Stimulated activated effector memory CD8-positive, alpha-beta T cell treated with anti-CD3 and anti-CD28 coated beads, Interleukin-12 subunit alpha, Interleukin-12 subunit beta, amount 100 ng/mL, for 72 hours (primary cell): Measurements from ENCODE around the gene FECH.
"Not testable (repeated sequence)": the region's sequence is repeated elsewhere in the genome, so short reads cannot be mapped to it uniquely, and the experiment has no call there.

Source experiments
- ATAC-seq: fragments of 150-1000 bp; cut with Tn5 transposase; 2 replicates; pipeline ENCODE4 v1.10.0; 2021
- DNase-seq, 2 donors: peaks; one replicate each; pipeline ENCODE4 v3.0.0; 2021 to 2022; ENCODE audit warnings: low spot score in 2 of 2
- H3K27ac Mint-ChIP-seq: one replicate; pipeline ENCODE4 v1.8.0; 2022; ENCODE audit warnings: mild to moderate bottlenecking, mixed read lengths
- H3K36me3 Mint-ChIP-seq: one replicate; pipeline ENCODE4 v1.8.0; 2022; ENCODE audit warnings: mild to moderate bottlenecking, mixed read lengths
- H3K4me1 Mint-ChIP-seq: one replicate; pipeline ENCODE4 v1.8.0; 2022; ENCODE audit warnings: mixed read lengths
- H3K4me3 Mint-ChIP-seq: one replicate; pipeline ENCODE4 v1.8.0; 2022; ENCODE audit warnings: mild to moderate bottlenecking, mixed read lengths
- H3K9me3 Mint-ChIP-seq: one replicate; pipeline ENCODE4 v1.8.0; 2022; ENCODE audit warnings: mixed read lengths

FECH gene

DNA sequence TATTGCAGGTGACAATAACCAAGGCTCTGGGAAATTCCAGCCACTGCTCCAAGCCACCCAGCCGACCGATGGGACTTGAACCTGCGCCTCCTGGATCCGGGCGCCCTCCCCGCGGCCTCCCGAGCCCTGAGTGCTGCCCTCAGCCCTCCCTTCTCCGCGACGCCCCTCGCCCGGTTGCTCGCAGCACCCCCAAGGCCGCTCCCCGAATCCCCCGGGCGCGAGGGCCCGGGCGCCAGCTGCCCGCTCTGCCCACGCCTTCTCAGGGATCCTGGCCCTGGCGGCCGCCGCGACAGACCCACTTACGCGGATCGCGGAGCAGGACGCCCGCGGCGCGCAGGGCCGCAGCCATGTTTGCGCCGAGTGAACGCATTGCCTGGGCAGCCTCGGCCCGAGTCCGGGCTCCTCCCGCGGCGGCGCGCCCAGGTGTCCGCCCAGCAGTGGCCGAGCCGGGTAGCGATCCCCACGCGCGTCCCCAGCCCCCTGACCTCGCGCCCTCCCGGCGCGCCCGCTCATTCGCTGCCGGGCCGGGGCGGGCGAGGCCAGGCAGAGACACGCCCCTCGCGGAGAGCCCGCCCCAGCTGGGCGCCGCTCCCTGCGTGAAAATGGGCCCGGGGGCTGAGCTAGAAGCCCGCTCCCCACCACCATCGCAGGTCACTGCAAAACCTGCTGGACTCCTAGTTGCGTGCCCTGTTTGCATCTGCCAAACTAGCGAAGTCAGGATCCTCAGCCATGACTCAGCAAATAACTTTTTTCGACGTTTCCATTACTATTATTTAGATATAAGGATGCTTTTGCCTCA lies at the start of gene FECH:
Gene FECH (minus strand): TSS at position 452 of the 799 bp plus-strand sequence. CDS start 82 bp downstream, at position 370.
- Mint-ChIP-seq H3K27ac (peak within 1 kb of the TSS; percentile 90), H3K4me3 (peak within 1 kb of the TSS; percentile 80), H3K36me3 (no peaks in the 10 kb centered on the region), H3K9me3 (no peaks in the 10 kb centered on the region), H3K4me1 (peaks cover 15% of the 10 kb centered on the region)
- ATAC-seq, result peak; percentile 96
- peak; percentile 63 to 85 for DNase-seq

- DNase-seq, result no peak
- H3K4me3 Mint-ChIP-seq, result no peak overlapping the region
- no peak for ATAC-seq
- no peak overlapping the region for H3K27ac Mint-ChIP-seq
- H3K36me3 Mint-ChIP-seq, result peaks cover 10% of the 10 kb centered on the region
- H3K4me1 Mint-ChIP-seq, result peaks cover 15% of the 10 kb centered on the region
- no peaks in the 10 kb centered on the region for H3K9me3 Mint-ChIP-seq
Observed at GRCh38 chr18:57635003-57635822, 48.7 kb upstream of the FECH start.

GRCh38 chr18:57631697-57632096 lies 45.2 kb upstream of the FECH start:
- H3K36me3 Mint-ChIP-seq, result peaks cover 8% of the 10 kb centered on the region
- no peaks in the 10 kb centered on the region for H3K9me3 Mint-ChIP-seq
- ATAC-seq (no peak), DNase-seq (no peak)
- peaks cover 18% of the 10 kb centered on the region for H3K4me1 Mint-ChIP-seq
- H3K27ac Mint-ChIP-seq, result peak overlapping the region; percentile 99
- H3K4me3 Mint-ChIP-seq, result peak overlapping the region; percentile 94

DNA sequence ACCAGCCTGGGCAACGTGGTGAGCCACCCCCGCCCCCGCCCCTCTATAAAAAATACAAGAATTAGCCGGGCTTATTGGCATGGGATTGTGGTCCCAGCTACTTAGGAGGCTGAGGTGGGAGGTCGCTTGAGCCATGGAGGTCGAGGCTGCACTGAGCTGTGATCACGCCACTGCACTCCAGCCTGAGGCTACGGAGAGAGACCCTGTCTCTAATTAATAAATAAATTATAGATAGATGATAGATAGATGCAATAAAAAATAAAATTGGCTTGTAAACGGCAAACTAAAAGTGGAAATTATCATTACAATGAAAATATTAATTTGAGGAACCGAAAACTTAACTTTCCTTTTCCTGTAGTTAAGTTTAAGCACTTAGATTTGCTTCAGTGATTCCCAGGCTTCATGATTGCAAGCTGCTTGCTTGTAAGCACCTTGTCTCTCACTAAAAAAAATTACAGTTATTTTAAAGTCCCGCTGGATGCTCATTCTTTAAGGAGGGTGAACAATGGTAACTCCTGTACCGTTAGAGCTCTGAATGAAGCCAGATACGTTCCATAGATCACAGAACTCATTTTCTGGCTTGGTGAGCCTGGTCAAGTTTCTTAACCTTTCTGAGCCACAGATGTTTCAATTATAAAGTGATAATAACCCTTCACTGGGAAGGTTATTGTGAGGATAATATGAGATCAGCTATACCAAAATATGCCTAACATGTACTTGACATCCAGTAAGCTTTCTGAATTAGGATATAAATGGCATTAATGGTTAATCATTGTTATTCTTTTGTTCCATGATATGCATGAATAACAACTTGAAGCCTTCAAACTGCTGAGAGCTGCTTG lies 44.5 kb upstream of the FECH start:
- Mint-ChIP-seq H3K9me3 (no peaks in the 10 kb centered on the region), H3K4me3 (peak overlapping the region; percentile 94), H3K4me1 (peaks cover 18% of the 10 kb centered on the region), H3K27ac (peak overlapping the region; percentile 99), H3K36me3 (peaks cover 8% of the 10 kb centered on the region)
- ATAC-seq (no peak), DNase-seq (no peak)

- Mint-ChIP-seq H3K9me3 (no peaks in the 10 kb centered on the region), H3K4me3 (peak overlapping the region; percentile 94), H3K4me1 (peaks cover 18% of the 10 kb centered on the region), H3K27ac (peak overlapping the region; percentile 99), H3K36me3 (peaks cover 8% of the 10 kb centered on the region)
- DNase-seq, result peak; percentile 82 to 95
- ATAC-seq, result peak; percentile 98
Observed at GRCh38 chr18:57630002-57630753, 43.7 kb upstream of the FECH start.

DNA sequence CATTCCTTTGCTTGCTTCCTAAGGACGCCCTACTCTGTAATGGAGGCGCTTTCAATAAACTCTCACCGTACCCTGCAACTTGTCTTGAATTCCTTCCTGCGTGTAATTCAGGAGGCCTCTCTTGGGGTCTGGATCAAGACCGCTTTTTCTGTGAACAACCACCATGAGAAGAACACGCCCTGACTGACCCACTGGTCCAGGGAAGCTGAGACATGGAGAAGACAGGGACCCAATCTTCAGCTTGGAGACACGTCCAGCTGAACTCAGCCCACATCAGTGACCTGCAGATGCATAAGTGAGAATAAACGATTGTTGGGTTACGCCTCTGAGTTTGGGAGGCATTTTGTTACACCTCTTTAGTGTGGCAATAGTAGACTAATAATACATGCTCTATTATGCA lies 42.9 kb upstream of the FECH start:
- Mint-ChIP-seq H3K4me3 (peak overlapping the region; percentile 94), H3K27ac (peak overlapping the region; percentile 99)
- ATAC-seq, result no peak

GRCh38 chr18:57627488-57627887 lies 41.0 kb upstream of the FECH start:
- H3K4me1 Mint-ChIP-seq, result peaks cover 18% of the 10 kb centered on the region
- no peaks in the 10 kb centered on the region for H3K9me3 Mint-ChIP-seq
- ATAC-seq (no peak), DNase-seq (no peak)
- H3K4me3 Mint-ChIP-seq, result no peak overlapping the region
- peaks cover 8% of the 10 kb centered on the region for H3K36me3 Mint-ChIP-seq
- no peak overlapping the region for H3K27ac Mint-ChIP-seq

More for the DNA sequence above, 42.9 kb upstream of the FECH start:
- Mint-ChIP-seq H3K9me3 (no peaks in the 10 kb centered on the region), H3K36me3 (peaks cover 8% of the 10 kb centered on the region), H3K4me1 (peaks cover 18% of the 10 kb centered on the region)
- no peak for DNase-seq

- no peak overlapping the region for H3K27ac Mint-ChIP-seq
- ATAC-seq (no peak), DNase-seq (no peak)
- H3K9me3 Mint-ChIP-seq, result no peaks in the 10 kb centered on the region
- no peak overlapping the region for H3K4me3 Mint-ChIP-seq
- H3K36me3 Mint-ChIP-seq, result peaks cover 24% of the 10 kb centered on the region
- H3K4me1 Mint-ChIP-seq, result peaks cover 3% of the 10 kb centered on the region
Observed at GRCh38 chr18:57624988-57625387, 38.5 kb upstream of the FECH start.

- peaks cover 59% of the 10 kb centered on the region for H3K36me3 Mint-ChIP-seq
- H3K4me1 Mint-ChIP-seq, result no peaks in the 10 kb centered on the region
- peak overlapping the region; percentile 97 for H3K27ac Mint-ChIP-seq
Observed at GRCh38 chr18:57621246-57621604, 34.7 kb upstream of the FECH start.

DNA sequence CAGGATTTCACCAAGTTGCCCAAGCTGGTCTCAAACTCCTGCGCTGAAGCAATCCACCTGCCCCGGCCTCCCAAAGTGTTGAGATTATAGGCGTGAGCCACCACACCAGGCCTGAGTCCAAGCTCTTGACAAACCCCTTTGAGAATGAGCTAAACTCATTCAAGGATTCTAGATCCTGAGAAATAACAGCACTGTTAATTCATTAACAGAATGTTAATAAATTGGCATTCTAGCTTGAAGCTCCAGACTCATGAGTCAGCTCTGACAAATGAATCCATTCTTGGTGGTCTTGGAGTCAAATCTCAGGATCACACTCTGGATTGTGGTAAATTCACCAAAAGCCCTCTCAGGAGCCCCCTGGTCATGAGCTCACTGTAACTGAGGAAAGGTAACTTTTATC lies 33.4 kb upstream of the FECH start:
- peak overlapping the region; percentile 97 for H3K27ac Mint-ChIP-seq
- peaks cover 72% of the 10 kb centered on the region for H3K36me3 Mint-ChIP-seq
- peaks cover 6% of the 10 kb centered on the region for H3K4me1 Mint-ChIP-seq
- peak overlapping the region; percentile 91 for H3K4me3 Mint-ChIP-seq
- H3K9me3 Mint-ChIP-seq, result no peaks in the 10 kb centered on the region
- no peak for DNase-seq
- ATAC-seq, result no peak

More at GRCh38 chr18:57621246-57621604, 34.7 kb upstream of the FECH start:
- H3K9me3 Mint-ChIP-seq, result no peaks in the 10 kb centered on the region
- peak overlapping the region; percentile 91 for H3K4me3 Mint-ChIP-seq
- DNase-seq (peak in 1 of 2 donors; percentile 12), ATAC-seq (peak; percentile 23)

DNA sequence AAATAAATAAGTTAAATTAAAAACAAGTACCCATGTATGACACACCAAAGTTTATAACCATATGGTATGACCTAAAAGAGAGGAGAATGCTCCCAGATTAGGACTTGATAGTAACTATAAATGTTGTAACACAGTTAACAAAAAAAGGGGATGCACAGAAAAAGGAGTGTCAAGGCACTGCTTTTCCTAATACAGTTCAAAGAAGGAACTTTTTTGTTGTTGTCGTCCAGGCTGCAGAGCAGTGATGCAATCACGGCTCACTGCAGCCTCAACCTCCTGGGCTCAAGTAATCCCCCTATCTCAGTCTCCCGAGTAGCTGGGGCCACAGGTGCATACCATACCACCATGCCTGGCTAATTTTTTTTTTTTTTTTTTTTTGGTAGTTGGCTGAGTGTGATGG lies 32.4 kb upstream of the FECH start:
- Mint-ChIP-seq H3K9me3 (no peaks in the 10 kb centered on the region), H3K36me3 (peaks cover 82% of the 10 kb centered on the region), H3K4me1 (peaks cover 6% of the 10 kb centered on the region), H3K4me3 (no peak overlapping the region), H3K27ac (no peak overlapping the region)
- DNase-seq (no peak), ATAC-seq (no peak)

DNA sequence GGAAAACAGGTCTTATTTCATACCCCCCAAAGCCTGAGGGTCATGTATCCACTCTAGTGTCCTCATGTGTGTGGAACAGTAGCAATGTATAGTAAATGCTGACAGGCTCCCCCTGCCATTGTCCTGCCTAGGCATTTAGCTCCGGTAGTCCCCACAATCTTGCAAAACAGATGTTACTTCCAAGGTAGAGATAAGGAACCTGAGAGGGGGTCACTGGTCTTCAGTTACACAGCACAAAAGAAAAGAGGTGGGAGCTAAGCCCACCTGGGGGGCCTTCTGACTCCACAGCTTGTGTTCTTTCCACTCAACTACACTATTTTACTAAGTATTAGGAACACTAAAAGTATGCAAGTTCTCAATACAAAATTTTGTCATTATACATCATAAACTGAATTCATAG lies 17.4 kb upstream of the FECH start:
- peak overlapping the region; percentile 0 for H3K27ac Mint-ChIP-seq

DNA sequence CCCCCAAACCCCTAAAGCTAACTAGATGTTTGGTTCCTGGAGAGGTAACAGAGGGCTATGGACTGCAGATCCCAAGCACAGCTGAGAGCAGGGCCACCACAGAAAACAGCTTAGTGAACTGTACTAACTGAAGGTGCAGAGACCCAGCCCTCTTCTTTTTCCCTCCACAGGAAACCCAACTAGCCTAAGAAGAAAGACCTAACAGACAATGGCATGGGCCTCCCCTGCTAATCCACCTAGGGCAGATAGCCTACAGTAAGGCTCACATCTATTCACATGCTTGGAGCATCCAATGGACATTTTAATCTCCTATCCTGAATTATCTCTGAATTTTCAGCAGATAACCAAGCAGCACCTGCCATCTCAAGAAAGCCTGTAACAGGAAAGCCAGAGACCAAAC lies 8.8 kb upstream of the FECH start:
- ATAC-seq (no peak), DNase-seq (no peak)
- Mint-ChIP-seq H3K4me1 (no peaks in the 10 kb centered on the region), H3K9me3 (no peaks in the 10 kb centered on the region), H3K4me3 (no peak overlapping the region), H3K27ac (no peak overlapping the region), H3K36me3 (peaks cover 37% of the 10 kb centered on the region)

More for the DNA sequence above, 17.4 kb upstream of the FECH start:
- Mint-ChIP-seq H3K36me3 (peaks cover 100% of the 10 kb centered on the region), H3K9me3 (no peaks in the 10 kb centered on the region), H3K4me3 (no peak overlapping the region), H3K4me1 (no peaks in the 10 kb centered on the region)
- ATAC-seq (no peak), DNase-seq (no peak)

DNA sequence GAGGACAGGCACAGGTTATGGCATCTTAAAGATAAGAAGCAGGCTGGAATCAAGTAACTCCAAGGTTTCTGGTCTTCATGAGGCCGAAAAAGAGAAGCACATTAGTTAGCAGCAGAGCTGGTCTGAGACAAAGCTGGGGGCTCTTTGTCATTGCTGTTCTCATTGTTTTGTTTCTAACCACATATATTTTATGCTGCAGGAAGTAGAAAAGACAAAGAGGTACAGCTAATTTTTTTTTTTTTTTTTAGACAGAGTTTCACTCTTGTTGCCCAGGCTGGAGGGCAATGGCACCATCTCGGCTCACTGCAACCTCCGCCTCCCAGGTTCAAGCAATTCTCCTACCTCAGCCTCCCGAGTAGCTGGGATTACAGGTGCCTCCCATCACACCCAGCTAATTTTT lies 6.2 kb upstream of the FECH start:
- H3K4me3 Mint-ChIP-seq, H3K4me1 Mint-ChIP-seq, H3K27ac Mint-ChIP-seq, DNase-seq, H3K9me3 Mint-ChIP-seq, ATAC-seq: not testable (repeated sequence)
- peaks cover 11% of the 10 kb centered on the region for H3K36me3 Mint-ChIP-seq
